ENCODE results near the gene C2orf69.

DNA sequence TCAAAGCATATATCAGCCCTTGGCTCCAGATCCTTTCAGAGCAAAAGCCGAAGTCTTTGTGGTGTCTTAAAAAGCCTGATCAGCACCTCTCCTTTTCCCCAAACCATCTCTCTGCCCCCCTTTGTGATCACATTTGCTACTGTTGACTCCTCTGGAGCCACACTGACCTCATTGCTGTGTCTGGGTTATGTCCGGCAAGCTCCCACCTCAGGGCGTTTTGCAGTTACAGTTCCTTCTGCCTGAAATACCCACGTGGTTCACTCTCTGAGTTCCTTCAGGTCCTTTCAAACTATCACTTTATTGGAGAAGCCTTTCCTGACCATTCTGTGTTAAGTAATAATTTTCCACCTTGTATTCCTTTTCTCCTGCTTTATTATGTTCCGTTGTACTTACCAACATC is 11.8 kb downstream of the C2orf69 start:
- no peak for TF ChIP-seq CTCF (IDR thresholded peaks at IDR 0.05)
- no peak for TF ChIP-seq POLR2A (IDR thresholded peaks at IDR 0.05)

All from testis (tissue), 2 donors.